Measurements from ENCODE around the gene JARID2.
A peak's percentile ranks its signal among the peaks of the same experiment; 100 is the strongest.
"Not testable (repeated sequence)": the region's sequence is repeated elsewhere in the genome, so short reads cannot be mapped to it uniquely, and the experiment has no call there.

The JARID2 gene

DNA sequence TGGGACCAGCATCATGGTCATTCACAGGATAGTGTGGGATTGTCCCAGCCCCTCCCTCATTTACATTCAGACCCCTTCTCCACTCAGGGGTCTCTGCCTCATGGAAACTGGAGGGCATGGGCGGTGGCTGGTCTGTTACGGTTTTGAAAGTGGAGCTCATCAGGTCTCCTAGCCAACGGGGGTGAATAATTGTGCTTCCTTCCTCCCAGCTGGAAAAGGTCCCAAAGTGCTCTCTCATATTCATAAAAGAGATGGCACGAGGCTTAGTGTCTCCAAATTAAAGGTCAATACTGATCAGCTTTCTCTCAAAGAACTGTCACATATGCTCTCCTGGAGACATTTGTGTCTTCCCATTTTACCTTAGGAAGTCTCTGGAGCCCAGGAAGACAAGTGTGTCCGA is 19.9 kb downstream of the JARID2 start:
- DNase-seq, result no peak

DNA sequence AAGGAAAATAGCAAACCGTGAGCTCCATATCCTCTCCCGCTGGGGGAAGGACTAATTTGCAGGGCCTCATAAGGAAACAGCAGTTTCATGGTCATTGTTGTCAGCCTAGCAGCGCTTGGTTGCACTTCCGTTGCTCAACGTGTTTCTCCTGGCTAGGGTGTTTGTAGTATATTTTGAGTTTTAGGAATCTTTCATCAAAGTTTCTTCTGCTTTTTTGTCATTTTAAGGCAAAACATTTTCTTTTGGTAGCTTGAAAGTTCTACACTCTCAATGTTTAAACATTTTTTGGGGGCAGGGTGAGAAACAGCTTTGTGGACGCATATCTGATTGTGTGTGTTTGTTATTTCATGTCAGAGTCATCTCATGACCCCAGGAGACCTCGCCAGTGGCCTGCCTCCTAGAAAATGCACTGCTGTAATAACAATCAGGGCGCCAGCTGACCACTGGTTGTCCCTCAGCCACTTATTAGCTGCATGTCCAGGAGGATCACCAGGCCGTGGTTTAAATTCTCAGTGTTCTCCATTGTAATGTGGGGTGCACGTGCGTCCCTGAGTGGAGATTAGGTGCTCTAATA is 20.6 kb downstream of the JARID2 start:
- DNase-seq, result no peak

DNA sequence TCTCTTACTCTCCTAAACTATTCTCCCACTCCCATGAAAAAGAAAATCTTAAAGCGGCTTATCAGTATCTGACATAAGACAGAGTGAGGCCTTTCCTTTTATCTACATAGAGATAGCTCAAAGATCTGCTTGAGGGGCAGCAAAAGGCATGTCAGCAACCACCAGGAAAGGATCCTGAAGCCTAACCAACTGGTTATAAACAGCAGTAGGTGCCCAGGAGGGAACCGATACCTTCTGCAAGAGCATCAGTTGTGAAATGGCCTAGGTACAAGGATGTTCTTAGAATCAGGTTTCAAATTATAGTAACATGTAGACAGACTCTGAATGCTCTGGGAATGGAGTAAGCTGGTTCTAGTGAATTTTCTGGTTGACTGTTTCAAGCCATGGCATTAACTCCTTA is 21.4 kb downstream of the JARID2 start:
- DNase-seq, result no peak

DNA sequence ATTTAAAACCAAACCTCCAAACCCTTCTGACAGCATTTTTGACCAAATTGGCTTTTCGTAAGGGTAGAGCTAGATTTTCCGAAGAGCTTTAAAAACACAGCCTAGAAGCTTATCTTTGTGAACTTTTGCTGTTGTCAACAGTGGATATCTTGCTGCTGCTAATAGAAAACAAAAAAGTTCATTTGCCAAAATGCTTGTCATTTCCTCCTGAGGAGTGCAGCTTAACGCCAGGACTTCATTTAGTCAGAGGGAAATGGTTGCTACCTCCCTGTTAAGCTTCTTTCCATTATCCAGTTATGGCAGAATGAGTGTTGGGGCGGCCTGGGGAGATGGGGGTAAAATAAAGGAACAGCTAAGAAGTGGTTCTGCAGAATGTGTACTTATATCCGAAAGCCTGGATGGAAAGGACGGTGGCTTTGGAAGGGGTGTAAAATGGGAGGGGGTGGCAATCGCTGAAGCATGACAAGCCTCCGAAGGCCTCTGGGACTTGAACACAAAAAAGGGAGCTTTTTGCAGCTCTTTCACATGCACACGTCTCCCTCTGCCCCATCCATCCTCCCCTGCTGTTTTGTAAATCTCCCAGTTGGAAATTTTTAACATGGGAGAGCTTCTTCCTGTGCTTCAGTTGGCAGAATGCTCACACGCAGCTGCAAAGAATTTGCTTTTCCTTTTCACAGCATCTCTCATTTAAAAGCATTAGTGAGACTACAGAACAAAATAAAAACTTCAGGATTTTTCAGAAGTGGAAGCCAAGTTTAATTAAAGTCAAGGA is 22.5 kb downstream of the JARID2 start:
- no peak for DNase-seq

DNA sequence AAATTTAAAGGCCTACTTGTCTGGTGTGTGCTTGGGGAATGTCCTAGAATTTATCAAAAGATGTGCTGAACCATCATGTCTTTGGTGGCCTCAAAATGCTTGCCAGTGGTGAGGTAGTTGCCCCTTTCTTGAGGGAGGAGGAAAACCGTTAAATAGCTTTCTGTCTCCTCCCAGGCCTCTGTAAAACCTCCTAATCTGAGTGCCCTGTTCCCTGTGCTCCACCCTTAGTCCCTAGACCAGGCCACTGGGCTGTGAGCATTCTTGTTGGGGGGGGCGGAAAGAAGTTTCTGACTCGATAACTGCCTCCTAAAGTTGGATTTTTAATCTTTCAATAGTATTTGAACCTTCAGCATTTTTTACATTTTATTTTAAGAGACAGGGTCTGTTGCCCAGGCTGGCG is 23.1 kb downstream of the JARID2 start:
- no peak for DNase-seq

DNA sequence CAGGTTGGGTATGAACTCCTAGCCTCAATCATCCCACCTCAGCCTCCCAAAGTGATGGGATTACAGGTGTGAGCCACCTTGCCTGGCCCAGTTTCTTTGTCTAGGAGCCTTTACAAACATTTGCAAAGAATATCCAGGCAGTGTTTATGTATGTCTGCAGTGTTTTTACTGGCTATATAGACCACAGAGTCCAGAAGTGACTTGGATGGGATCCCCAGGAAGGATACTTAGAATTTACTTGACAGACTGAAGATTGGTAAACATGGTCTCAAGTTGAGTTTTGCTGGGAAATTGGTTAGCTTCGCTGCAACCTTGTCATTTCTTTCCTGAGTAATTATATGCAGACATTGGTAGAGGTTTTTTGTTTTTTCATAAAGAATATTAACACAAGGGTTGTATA is 23.8 kb downstream of the JARID2 start:
- DNase-seq, result no peak

DNA sequence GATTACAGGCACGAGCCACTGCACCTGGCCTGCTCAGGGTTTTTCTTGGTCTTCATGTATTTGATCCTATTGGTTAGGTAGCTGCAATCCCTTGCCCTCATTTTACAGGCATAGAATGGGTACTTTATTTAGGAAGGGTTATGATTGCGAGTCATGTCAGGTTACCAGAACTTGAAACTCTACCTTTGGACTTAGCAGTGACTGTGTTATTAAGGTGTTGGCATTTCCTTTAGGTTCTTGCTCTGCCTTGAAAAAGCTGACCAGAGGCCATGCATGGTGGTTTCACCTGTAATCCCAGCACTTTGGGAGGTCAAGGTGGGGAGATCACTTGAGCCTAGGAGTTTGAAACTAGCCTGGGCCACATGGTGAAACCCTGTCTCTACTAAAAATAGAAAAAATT is 24.5 kb downstream of the JARID2 start:
- no peak for DNase-seq

DNA sequence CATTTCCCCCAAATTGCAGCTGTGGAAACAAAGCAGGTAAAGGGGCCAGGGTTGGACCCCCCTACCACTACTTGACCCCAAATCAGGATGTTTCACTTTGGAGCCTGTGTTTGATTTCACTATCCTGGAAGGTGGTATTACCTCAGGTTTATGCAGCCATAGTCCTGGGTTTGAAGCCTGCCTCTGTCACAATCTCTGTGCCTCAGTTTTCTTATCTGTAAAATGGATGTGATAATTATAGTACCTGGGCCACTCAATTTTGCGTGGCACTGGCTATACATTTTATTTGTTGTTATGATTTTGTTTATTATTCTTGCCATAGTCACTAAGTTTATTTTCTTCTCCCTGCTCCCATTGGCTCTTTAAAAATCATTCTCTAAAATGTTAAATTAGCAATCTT is 26.7 kb downstream of the JARID2 start:
- no peak for DNase-seq

DNA sequence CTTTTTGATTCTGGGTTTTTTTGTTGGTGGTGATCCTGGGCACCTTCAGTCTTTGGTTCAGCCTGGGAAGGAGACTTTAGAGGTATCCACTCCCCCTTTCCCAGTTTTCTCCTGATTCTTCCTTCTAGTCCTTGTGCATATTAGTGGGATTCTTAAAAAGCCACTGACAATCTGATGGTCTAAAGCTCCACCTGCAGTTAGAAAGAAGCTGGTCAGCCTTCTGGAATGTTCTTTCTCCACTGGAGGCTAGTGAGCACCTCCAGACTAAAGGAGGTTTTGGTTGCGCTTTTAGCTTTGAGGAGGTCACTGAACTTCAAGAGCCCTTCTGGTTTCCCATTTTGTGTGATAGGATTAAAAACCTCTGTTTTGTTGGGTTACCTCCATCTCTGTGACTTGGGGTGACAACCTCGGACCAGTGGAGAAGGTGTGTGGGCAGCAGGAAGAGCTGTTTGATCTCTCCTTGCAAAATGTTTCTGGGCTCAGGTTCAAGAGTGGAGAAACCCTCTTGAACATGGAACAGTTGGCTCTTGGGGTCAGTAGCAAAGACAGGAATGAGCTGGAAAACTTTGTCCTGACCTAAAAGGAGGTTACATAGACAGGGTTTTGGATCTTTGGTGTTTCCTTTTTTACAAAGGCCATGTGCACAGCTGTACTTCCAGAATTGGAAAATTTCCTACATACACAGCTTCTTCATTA is 29.0 kb downstream of the JARID2 start:
- DNase-seq, result no peak

DNA sequence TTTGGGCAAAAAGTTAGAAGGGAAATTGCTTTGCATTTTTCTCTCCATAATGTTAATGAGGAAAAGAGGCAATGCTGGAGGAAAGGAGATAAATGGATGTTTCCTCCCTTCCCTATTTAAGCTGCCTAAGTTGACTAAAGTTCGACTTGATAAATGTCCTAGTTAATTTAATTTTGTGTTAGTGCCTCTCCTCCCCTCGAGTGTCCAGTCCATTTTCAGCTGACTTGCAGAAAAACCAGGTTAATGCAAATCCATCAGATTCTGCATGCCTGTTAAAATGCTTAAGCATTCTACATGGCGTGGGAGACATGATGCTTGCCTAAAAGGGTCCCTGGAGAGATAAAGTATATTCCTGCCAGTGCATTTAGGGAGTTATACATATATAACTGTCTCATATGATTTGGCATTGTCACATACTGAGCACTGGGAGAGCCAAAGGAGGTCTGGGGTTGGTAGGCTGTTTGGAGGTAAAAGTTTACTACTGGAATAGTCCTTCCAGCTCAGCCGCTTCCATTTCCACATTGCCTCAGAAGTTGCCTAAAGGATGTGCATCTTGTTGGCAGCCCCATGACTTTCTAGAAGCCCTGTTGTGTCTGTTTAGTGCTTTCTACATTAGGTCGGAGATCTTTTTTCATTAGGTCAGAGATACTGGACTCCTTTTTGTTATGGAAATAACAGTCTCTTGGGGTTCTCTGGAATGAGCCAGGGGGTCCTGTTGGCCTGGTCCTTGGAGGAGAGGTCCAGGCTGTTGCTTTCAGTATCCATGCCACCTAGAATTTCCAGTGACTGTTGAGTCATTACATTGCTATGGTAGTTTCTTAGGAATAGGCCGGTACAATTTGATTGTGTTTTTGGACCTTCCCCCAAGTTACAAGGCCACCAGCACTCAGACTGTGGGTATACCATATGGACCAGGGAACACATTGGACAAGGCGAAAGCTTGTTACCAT is 30.4 kb downstream of the JARID2 start:
- no peak for DNase-seq

DNA sequence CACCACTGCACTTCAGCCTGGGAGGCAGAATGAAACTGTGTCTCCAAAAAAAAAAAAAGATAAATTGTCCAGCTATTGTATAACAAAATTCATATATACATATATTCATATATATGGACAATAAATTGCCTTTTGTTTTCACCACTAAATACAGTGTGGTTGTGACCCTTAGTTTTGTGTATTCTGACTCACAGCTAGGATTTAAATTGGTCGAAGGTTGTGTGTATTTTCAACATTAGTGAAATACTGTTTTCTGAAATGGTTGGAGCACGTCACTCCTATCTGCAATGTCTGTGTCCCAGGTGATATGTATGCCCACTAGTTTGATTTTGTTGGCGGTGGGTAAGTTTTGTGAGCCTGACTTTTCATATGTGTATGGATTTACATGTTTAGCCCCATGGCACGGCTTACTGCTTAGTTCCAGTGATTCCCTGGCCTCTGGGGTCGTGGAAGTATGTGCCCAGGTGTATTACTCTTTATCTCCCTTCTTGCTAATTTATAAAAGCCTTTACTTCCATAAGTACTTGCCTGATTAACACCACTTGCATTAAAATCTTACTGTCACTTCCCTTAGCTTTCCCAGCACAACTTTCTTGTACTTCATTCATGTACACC is 33.3 kb downstream of the JARID2 start:
- no peak for DNase-seq

DNA sequence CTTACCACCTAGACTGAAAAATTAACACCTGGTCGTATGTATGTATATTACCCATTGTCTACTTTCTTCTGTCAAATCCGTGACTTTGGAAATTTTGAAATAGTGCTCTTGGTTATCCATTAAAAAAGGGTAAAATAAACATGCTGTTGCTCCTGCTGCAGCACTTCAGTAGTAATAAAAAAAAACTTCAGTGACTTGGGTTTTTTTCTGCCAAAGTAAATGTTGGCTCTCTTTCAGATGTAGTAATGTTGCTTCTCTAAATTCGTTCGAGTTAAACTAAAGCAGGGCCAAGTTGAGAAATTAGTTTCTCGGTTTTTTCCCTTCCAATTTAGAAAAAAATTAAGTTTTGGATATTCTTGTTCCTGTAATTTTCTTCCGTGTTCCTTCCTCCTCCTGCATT is 34.2 kb downstream of the JARID2 start:
- DNase-seq, result no peak

DNA sequence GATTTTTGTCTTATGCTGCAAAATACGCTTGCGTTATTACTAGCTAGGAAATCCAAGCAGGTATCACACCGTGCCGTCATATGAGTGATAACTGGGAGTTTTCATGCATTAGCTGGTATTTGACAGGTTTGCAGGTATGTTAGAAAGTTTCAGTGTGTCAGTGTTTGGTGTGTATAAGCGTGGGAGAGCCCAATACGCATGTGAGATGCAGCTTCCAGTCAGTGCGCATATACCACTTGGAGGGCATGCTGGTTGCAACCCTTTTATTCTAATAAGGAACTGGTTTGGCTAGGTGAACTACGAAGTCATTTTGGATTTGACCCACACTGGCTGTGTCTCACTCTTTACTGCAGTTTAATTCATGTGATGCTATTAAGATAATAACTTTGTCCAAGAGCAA is 35.1 kb downstream of the JARID2 start:
- no peak for DNase-seq

DNA sequence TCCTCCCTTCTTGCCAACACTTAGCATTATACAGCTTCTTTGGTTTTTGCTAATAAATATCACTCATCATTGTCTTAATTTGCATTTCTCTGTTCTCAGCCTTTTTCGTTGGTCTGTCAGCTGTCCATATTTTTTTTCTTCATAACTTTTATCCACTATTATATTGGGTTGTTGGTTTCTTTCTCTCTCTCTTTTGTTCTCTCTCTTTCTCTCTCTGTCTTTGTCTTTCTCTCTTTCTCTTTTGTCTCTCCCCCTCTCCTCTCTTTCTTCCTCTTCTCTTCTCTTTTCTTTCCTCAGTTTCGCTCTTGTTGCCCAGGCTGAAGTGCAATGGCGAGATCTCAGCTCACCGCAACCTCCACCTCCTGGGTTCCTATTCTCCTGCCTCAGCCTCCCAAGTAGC is 36.5 kb downstream of the JARID2 start:
- no peak for DNase-seq

DNA sequence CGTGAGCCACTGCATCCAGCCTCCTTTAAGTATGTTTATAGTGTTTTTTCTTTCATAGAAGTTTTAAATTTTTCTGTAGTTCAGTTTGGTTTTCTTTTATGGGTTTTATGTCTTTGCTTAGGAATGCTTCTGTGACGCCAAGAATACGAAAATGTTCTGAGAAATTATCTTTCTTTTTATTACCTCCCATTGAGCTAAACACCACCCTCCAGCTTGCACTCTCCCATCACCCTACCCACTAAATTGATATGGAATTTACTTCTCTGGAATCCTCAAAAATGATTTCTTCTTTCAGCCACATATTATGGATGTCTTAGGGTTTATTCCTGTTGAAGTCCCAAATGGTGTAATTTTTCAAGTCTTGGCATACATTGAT is 38.1 kb downstream of the JARID2 start:
- no peak for DNase-seq

DNA sequence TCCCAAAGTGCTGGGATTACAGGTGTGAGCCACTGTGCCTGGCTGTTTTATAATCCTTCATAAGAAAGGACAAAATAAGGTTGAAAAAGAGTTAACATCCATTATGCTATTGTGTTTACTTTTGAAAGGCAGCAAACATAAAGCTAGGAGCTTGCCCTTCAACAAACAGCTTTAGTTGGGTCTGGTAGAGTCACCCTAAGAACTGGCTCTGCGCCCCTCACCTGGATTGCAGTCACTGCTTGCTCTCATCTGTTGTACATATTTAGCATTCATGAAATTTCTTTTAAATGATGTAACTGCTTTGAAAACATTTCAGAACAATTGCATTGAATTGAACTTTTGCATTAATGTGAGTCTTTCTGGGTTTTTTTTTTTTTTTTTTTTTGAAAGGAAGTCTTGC is 38.9 kb downstream of the JARID2 start:
- DNase-seq, result peak; percentile 63 to 84

DNA sequence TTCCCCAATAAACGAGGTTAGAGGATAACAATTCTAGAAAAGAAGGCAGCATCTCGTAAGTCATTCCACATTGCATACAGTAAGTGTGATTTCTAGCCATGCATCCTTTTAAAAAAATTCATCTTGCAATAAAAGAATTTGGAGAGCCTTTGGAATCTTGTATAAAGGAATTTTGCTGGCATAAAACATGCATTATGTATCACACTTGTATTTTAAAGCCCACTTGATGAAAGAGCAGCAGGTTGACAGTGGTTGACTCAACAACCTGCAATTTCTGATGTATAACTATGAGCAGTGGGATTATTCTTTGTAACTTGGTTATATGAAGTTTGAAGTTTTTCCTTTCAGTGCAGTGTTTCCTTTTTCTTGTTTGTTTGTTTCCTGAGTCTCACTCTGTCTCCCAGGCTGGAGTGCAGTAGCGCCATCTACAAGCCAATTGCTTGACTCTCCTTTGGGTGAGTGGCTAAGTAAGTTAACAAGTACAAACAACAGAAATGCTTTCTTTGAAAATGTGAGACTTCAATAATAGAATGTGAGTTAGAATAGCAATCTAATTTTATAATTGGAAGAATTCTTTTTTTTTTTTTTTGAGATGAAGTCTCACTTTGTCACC is 39.9 kb downstream of the JARID2 start:
- DNase-seq, result peak in 1 of 2 experiments; percentile 38

DNA sequence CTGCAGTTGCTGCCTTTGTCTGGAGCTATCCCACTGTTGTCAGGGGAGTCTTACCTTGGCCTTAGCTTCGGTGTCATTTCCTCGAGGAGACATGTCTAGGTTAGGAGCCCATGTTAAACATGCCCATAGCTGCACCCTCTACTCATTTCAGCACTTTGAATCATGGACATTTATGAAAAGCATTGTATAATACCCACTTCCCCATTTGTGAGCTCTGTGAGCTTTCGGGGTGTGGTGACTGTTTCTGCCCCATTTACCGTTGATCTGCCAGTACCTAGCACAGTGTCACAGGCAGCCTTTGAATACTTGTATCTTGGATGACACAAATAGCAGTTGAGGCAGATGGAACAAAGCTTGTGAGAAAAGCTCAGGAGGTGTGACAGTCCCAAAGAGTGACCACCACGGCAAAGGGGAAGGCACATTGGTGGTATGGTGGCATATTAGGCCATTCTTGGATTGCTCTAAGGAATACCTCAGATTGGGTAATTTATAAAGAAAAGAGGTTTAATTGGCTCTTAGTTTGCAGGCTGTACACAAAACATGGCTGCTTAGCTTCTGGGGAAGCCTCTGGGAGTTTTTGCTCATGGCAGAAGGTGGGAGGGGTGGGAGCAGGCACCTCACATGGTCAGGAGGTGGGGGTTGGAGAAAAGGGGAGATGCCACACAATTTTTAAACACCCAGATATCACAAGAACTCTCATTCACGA is 42.0 kb downstream of the JARID2 start:
- no peak for DNase-seq

DNA sequence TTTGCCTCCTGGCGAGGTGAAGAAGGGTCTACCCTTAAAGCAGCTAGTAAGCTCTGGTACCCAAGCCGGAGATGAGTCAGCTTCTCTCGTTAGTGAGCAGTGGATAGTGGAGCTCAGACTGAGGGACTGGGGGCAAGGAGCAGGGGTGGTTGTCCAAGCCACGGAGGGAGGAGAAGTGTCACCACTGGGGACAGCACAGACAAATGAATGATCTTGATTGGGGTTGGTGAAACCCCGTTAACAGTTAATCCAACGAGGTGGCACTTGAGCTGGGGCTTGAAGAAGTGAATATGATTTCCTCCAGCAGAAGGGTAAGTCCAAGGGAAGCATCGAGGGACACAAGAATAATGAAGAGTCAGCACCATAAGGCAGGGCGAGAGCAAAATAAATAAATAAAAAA is 43.0 kb downstream of the JARID2 start:
- no peak for DNase-seq

DNA sequence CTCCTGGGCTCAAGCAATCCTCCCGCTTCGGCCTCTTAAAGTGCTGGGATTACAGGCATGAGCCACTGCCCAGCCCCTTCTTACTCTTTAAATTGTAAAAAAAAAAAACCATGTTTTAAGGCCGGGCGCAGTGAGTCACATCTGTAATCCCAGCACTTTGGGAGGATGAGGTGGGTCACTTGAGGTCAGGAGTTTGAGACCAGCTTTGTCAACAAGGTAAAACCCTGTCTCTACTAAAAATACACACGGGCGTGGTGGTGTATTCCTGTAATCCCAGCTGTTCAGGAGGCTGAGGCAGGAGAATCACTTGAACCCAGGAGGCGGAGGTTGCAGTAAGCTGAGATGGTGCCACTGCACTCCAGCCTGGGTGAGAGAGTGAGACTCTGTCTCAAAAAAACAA is 43.6 kb downstream of the JARID2 start:
- DNase-seq, result not testable (repeated sequence)

DNA sequence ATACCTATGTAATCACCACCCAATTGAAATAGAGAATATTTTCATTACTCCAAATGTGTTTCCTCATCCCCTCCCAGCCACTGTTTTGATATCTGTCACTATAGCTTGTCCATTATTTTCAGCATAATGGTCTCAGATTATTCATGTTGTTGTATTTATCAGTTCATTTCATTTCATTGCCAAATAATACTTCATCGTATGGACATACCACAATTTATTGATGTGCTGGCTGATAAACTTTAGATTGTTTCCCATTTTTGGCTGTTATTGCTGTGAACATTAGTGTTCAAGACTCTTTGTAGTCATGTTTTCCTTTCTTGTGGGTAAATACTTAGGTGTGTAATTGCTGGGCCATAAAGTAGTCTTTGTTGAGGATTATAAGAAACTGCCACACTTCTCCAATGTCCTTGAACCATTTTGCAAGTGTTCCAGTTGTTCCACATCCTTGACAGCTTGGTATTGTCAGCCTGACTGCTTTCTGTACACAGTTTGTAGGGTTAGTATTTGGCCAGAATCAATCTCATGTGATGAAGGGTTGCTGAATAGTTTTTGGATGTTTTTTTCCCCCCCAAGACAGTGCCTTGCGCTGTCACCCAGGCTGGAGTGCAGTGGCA is 44.3 kb downstream of the JARID2 start:
- DNase-seq, result no peak

All from SW 1271 (cell line).